ENCODE data around the gene TPST1.

DNA sequence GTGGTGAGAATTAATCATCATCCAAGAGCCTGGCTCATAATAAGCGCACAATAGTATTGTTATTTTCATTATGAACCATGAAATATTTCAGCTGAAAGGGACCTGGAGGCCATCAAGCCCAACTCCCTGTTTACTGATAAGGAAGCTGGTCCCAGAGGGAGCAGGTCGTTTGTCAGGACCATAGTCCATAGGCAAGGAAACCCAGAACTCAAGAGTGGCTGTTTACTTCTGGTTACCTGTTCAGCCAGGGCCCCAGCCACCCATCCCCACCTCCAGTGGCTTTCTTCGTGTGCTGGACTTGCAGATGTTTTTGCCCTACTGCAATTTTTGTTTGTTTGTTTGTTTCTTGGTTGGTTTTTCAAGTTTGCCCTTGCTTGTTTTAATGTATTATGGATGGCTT is 152.0 kb downstream of the TPST1 start:
- TF ChIP-seq EP300 (IDR thresholded peaks at IDR 0.05) (no peak), CTCF (IDR thresholded peaks at IDR 0.05) (no peak)
